GM19023 (cell line): ENCODE data around the gene MPV17L2.

Experiments
- ATAC-seq: cut with Tn5 transposase; IDR thresholded peaks from one replicate; pipeline ENCODE4 v1.9.1; 2021; ENCODE audit warnings: mild to moderate bottlenecking, moderate library complexity; ENCODE audit not compliant: unreplicated experiment

The MPV17L2 gene

DNA sequence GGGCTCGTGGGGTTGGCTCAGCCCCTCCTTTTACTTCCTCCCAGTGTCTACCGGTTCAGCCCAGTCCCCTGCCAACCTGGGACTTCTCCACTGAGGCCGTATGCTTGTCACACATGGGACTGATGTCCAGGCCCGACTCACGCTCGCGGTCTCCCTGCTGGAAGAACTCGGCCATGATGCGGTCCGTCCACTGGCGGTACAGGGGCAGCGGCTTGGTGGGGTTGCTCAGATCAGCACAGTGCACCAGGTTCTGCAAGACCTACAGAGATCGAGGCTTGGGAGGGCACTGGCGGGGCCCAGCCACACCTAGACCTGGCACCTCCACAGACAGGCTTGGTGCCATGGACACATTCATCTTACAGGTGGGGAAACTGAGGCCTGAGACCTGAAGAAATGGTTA is 18.7 kb downstream of the MPV17L2 start:
- no peak for ATAC-seq

DNA sequence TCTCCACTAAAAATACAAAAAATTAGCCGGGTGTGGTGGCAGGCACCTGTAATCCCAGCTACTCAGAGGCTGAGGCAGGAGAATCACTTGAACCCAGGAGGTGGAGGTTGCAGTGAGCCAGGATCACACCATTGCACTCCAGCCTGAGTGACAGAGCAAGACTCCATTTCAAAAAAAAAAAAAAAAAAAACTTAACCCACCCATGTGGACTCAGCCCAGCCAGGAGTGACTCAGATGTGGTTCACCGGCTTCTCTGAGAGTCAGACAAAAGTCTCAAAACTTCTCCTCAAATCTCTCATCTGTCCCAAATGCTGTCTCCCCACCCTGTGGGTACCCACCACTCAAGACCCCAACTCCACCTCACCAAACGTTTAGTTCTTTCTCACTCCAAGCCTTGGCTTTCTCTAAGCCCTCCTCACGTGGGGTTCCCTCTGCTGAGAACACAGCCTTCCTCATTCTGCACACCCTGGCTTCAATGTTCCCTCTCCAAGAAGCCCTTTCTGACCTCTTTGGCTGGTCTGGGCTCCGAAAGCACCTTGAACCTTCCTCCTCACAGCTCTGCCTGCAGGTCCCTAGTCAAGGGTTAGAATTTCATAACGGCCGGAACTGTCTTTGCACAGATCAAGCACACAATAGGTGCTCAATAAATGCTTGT is 21.9 kb downstream of the MPV17L2 start:
- no peak for ATAC-seq

DNA sequence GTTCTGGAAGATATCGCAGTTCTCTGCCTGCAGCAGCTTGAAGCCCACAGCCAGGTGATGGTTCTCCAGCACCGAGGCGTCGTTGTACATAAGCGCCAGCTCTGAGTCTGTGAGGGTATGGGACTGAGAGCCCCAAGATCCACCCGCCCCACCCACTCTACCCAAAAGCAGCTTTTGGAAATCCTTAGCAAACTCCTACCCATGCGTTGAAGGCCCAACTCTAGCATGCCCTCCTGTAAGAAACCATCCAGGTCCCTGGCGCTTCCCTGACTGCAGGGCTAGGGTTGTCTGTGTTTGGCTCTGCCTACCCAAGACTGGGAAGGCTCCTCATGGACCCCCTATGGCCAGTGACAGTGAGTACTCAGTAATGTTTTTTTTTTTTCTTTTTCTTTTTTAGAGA is 23.8 kb downstream of the MPV17L2 start:
- no peak for ATAC-seq

DNA sequence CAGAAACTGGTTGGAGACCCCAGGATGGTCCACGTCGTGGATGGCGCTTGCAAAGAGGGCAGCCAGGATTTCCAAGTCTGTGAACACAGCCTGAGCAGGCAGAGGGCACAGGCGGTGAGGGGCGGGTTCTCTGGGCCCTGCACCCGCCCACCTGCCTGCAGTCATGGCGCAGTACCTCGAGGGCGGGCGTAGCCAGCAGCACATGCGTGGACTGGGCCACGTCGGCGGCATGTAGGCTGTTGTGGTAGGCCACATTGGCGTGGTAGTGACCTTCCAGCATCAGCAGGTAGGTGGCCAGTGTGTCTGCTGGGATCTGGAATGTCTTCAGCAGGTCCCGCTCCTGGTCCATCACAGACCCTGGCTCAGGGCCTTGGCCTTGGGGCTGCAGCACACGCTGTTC is 25.1 kb downstream of the MPV17L2 start:
- ATAC-seq: no peak

DNA sequence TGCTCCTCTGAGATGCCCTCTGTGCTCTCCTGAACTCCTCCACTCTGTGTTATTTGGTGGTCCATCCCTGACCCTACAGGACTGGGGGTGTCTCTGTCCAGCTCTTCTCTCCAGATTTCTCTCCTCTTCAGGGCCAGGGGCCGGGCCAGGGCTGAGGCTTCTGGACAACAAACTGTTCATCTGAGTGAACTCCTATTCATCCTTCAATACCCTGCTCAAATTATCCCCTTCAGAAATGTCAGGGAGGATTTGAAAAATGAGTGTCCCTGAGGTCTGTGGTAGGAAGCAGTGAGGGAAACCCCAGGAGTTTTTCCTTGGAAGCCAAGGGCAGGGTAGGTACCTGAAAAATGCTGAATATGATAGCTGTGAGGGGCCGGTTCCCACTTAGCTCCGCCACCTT is 25.6 kb downstream of the MPV17L2 start:
- ATAC-seq: no peak

DNA sequence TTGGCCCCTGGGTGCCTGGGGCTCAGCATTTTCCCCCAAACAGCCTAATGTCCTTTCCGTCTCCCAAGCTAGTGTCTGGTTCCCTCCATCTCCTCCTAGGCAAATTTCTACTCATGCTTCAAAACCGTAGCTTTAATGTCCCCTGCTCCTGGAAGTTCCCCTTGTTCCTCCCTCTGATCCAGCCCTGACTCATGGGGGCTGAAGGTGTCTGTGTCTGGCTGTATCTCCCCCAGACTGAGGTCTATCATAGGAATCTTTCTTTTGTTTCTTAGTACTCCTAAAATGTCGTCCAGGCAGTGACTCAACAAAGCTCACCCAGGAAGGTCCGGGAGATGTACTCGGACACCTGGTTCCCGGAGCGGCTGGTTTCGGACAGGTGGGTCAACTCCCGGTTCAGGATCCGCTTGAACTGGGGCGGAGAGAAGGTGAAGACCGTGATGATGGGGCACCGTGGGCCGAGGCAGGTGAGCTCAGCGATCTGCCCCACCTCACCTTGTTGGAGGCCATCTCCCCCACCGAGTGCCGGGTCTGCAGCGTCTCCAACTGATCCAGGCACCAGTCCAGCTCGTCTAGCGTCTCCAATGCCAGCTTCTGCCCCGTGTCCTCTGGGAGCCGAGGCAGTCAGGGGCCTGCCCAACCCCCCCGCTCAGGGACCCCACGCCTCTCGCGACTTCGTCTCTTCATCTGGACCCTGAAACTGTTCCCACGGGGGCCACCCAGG is 27.1 kb downstream of the MPV17L2 start:
- ATAC-seq: no peak

DNA sequence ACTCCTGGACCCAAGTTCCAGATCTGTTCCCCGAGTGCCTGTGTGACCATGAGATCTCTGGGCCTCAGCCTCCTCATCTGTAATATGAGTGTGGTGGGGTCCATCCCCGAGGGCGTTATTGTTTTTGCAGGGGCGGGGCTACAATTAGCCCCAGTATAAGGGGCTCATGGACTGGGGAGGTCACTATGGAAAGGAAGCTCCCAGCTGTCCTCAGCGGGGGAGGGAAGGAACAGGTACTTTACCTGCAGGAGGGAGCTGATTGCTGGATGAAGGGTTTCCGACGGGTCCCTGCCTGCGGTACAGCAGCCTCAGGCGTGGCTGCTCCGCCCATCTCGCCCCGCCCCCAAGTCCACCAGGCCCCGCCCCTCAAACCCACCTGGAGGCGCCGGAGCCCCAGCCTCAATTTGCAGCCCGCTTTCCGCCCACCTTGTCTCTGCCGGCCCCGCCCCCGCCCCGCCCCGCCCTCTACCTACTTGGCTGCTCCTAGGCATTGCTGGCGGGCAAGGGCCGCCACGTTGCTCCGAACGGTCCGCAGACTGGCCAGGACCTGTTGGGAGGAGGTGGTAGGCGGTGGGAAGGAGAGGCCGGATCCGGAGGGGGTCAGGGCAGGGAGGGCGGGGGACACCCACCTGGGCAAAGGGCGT is 27.7 kb downstream of the MPV17L2 start:
- no peak for ATAC-seq

DNA sequence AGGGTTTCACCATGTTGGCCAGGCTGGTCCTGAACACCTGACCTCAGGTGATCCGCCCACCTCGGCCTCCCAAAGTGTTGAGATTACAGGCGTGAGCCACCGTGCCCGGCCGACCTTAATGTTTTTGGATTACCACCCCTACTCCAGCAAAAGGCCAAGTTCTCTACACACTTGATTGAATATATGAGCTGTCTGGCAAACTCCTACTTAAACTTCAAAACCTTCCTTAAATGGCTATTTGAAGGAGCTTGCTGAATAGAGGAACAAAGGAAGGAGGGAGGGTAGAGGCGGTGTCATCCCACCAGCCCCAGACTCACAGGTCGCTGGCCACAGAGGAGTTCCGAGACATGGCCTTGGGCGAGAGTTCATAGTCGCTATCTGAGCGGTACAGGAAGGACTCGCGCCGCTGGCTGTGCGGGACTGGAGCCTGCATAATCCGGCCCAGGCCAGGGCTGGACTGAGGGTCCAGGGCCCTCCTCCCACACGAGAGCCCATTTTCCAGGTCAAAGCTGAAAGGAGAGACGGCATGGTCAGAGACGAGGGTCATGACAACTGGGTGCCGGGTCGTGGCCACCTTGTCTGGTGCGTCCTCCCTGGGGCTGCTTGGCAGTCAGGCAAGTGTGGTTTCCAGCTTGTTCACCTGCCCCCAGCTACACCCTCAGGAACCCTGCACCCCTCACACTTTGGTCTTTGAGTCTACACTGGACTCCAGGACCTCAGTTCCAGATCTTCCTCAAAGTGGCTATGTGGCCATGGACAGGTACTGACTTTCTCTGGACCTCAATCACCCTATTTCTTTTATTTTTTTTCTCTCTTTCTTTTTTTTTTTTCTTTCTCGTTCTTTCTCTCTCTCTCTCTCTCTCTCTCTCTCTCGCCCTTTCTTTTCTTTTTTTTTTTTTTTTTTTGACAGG is 29.1 kb downstream of the MPV17L2 start:
- no peak for ATAC-seq

DNA sequence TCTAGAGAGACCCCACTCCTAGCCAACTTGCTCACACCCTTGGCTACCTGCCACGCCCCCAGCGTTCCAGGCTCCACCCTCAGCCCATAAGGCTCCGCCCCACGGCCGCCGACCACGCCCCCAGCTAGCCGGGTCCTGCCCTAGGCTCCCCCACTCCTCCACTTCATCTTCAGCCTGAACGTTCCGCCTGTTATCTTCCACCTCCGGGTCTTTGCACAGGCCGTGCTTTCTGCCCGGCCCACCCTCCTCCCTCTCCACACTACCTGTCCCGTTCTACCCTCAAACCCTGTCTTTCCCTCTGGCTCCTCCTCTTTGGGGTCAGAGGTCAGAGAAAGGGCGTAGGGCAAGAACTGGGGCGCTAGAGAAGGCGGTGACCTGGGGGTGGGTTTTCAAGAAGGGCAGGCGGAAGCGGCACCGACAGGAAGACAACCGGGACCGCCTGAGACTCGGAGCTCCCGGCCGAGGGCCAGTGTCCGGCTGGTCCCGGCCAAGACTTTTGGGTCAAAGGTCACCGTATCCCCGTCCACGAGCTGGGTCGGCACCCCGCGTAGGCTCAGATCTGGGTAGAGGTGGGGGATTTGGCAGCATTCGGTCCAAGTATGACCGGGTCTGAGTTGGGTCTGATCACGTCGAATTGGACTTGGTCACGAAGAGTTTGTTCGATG is 31.0 kb downstream of the MPV17L2 start:
- no peak for ATAC-seq

DNA sequence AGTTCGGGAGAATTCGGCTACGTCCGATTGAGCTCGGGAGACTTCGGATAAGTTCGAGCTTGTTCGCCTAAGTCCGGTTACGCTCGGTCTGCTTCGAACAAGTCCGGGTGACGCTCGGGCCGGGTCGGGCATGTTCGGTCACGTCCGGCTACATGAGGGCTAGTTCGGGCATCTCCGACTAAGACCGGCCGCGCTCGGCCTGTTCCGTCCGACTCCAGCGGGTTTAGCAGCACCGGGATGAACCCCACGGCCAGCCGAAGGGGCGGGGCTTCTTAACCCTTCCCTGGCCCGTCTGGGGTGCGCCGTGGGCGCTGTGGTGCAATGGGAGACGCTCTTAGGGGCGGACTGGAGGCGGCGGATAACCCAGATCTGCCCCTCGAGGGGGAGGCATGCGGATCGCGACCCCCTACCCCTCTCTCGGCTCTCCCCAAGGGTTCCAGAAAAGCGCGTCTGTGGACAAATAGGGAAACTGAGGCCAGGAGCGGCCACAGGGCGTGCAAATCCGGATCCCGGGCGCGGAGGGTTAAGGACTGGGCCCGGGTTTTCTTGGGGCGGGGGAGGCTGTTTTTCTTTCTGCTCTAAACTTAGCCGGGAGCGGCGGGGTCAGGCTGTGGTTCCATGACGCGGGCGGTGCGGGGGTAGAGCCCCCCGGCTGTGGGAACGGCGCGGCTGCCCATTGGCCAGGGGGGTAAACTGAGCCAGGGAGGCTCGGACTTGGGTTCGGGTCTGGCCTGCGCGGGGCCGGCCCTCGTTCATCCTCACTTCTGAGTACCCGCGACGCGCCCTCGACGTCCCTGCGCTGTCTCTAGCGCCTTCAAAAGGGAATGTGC is 31.7 kb downstream of the MPV17L2 start:
- ATAC-seq: peak; percentile 93

DNA sequence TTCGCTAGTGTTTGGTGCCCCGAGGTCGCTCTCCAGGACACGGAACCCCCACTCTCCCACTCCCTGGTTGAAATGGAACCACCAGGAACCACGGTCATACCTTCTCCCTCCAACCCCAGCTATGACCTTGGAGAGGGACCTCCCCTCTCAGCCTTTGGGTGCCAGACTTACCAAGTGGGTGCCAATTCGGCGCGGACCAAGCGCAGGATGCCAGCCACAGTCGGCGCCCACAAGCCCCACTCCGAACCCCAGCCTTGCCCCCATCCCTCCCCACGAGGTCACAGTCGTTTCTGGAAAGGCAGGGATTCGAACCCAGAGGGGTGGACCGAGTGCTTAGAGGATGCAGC is 32.3 kb downstream of the MPV17L2 start:
- no peak for ATAC-seq

DNA sequence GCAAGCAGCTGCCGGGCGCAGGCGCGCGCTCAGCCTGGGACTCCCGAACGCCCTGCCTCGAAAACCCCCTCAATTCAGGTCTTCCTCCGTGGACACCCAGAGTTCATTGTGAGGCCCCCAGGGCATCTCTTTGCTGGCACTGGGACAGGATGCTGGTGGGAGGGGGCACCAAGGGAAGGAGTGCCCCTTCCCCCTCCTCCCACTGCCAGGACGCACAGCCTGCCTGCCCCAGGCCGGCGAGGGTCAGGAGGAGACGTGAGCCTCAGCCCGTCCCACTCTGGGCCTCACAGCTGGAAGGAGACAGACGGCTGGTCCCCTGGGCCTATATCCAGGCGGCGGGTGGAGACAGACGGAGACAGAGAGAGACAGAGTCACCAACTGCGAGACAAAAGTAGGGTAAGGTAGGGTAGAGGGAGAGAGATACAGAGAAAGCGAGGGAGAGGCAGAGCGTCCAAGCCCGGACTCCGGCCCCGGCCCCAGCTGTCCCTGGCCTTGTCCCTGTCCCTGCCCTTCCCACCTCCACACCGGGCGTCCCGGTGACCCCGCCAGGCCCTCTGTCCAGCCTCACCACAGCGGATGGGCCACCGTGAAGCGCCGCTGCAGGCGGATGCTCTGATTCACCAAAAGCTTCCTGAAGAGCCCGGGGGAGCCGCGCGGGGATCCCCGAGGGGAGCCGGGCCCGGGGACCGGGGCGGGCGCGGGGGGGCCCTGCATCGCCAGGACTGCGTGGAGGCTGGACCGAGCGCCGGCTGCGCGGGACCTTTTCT is 32.9 kb downstream of the MPV17L2 start, which contains the start of gene PDE4C:
Gene PDE4C (minus strand): TSS at position 737 of the 767 bp plus-strand sequence. CDS start 23 bp downstream, at position 714.
- ATAC-seq: no peak

DNA sequence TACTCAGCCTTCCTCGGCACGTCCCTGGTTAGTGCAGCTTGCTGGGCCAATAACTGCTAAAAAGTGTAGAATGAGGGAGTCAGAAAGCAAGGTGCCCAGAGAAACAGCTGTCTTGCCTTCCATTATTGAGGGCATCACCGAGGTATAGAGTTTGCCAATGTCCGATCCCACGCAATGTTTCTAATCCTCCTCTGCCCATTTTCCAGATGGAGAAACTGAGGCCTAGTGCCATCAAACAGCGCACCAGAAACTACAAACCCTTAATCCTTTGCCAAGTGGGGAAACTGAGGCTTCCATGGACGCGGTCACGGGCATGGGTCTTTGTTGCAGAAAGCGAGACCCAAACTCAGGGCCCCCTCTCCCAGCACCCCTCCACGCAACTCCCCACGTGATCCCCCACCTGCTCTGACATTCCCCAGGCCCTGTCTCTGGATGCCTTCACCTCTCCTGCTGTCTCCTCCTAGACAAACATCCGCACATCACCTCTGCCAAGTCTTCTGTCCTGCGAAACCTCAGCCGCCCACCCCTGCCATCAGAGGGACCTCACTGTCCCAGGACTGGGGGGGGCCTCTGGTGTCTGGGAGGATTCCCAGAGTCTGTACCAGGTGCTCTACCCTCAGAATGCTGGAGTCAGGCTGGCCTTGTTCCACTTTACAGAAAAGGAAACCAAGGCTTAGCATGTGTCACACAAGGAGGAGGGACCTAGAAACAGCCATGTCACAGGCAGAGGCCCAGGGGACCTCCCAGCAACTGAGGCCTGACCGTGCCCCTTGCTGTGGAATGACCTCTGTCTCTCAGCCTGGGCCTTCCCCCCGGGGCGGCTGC is 34.1 kb downstream of the MPV17L2 start:
- no peak for ATAC-seq

DNA sequence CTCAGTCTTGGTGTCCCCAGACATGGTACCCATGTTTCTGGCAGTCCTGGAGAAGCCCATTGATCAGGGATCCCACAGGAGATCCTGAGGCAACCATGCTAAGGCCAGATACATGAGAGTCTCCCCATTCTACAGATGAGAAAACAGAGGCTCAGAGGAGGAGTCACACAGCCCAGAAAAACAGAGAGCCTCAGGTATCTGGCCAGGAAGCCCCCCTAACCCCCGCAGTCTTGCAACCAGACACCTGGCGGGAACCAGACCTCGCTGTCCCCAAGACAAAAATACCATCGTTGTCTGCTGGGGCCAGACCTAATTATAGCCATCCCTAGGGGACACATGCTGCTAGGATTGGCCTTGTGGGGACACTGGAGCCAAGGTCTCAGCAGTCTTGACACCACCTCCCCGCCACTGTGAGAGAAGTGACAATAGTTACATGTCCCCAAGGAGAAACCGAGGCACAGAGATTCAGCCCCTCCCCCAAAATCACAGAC is 34.8 kb downstream of the MPV17L2 start:
- ATAC-seq: no peak

DNA sequence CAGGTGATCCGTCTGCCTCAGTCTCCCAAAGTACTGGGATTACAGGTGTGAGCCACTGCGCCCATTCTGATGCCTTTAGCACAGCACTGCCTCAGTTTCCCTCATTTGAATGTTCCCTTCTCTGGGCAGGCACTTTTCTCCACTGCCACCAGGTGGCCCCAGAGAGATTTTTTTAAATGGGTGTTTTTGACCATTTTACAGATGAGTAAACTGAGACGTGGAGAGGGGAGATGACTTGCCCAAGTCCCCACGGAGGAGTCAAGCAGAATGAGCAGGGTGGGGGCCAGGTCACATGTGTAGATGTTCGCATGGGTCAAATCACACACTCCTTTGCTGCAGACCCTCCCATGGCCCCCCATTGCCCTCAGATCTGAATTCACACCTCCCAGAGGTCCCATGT is 36.5 kb downstream of the MPV17L2 start:
- ATAC-seq: no peak

DNA sequence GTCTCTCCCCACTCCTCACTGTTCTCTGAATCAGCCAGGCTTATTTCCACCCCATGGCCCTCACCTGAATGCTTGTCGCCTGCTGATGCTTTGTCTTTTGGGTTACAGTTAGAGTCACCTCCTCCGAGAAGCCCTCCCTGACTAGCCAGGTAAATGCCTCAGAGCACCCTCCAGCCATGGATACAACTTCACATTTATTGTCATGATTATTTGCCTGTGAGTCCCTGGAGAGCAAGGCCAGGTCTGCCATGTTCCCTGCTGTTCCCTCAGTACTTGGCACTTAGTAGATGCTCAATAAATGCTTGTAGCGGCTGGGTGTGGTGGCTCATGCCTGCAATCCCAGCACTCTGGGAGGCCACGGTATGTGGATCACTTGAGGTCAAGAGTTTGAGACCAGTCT is 36.9 kb downstream of the MPV17L2 start:
- ATAC-seq: no peak

DNA sequence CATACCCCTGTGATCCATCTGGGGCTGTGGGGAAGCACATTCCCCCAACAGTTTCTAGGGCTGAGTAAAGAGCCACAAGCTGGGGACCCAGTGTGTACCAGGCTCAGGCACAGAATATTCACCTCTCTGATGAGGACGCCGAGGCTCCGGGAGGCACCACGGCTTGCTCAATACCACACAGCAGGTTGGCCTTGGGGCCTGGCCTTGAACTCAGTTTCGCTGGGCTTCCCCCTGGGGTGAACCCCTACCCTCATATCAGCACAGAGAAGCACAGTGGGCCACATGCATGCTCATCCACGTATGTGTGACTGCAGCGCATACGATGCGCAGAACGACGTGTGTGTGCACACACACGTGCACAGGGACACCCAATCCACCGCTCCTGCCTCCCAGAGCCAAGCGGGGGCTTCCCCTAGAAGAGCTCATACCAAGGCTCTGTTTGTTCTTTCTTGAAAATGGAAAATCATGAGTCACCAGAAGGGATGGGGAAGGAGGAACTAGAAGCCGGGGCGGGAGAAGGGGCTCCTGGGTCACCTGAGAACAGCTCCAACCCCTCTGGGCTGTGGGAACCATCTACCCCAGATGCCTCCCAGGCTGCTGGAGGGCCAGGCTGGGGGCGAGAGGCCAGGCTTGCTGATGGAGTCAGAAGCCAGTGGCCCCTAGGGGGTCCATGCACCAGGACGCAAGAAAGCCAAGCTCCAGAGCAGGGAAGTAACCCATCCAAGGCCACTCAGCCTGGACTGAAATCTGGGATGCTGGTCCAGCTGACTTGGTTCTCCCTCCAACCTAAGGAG is 38.1 kb downstream of the MPV17L2 start:
- no peak for ATAC-seq
